Peyer's patch (tissue), 4 donors: Measurements from ENCODE around the gene OTOP3. TPM values are rescaled to one million over a fixed set of nuclear protein-coding genes. Genes with fewer than 3 reads are reported as not detected.

Source experiments
- DNase-seq, 3 donors: peaks; one replicate each; pipeline ENCODE4 v3.0.0-alpha.2; 2017 to 2019
- H3K27ac ChIP-seq, 4 donors: fragments of 200-600 bp; sonication (generic); one replicate each; pipeline ENCODE4 v1.5.1; 2016 to 2019
- H3K27me3 ChIP-seq, 2 donors: fragments of 200-600 bp; sonication (generic); one replicate each; pipeline ENCODE4 v1.5.1; 2019
- H3K36me3 ChIP-seq, 3 donors: fragments of 200-600 bp; sonication (generic); one replicate each; pipeline ENCODE4 v1.5.1; 2016 to 2019
- H3K4me1 ChIP-seq, 4 donors: fragments of 200-600 bp; sonication (generic); one replicate each; pipeline ENCODE4 v1.5.1; 2016 to 2019
- H3K4me3 ChIP-seq, 4 donors: fragments of 200-600 bp; sonication (generic); 1 replicate in 3 of 4; 2 replicates in 1 of 4; pipeline ENCODE4 v1.5.1; 2016 to 2019; ENCODE audit warnings: mild to moderate bottlenecking in 1 of 4
- H3K9me3 ChIP-seq, 4 donors: fragments of 200-600 bp; sonication (generic); one replicate each; pipeline ENCODE4 v1.5.1; 2016 to 2019; ENCODE audit warnings: mild to moderate bottlenecking in 1 of 4
- POLR2A ChIP-seq, 2 donors: fragments of 450-650 bp; IDR thresholded peaks; one replicate each; pipeline ENCODE4 v1.5.1; 2017; ENCODE audit warnings: antibody characterized with exemption in 2 of 2, mild to moderate bottlenecking in 2 of 2, moderate library complexity in 2 of 2
- total RNA-seq, 4 donors: library from RNA; depleted of rRNA; stranded (reverse); fragments of >200 nt; gene quantifications; one replicate each; pipeline ENCODE4 v1.1.0, GENCODE V29; 2016
- TF ChIP-seq, protein P1 (sequence below), 6 experiments: fragments of 450-650 bp in 4 of 6; fragments of 200-600 bp in 2 of 6; sonication (generic) in 1 of 6; IDR thresholded peaks; one replicate each; pipeline ENCODE4 v1.5.1; 2017 to 2019; ENCODE audit warnings: antibody characterized with exemption in 6 of 6, mild to moderate bottlenecking in 3 of 6, moderate library complexity in 1 of 6

Gene OTOP3, protein sequence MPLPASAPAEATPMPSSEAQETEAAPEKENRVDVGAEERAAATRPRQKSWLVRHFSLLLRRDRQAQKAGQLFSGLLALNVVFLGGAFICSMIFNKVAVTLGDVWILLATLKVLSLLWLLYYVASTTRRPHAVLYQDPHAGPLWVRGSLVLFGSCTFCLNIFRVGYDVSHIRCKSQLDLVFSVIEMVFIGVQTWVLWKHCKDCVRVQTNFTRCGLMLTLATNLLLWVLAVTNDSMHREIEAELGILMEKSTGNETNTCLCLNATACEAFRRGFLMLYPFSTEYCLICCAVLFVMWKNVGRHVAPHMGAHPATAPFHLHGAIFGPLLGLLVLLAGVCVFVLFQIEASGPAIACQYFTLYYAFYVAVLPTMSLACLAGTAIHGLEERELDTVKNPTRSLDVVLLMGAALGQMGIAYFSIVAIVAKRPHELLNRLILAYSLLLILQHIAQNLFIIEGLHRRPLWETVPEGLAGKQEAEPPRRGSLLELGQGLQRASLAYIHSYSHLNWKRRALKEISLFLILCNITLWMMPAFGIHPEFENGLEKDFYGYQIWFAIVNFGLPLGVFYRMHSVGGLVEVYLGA
- total RNA-seq = 1 to 10 TPM in 3 of 4 donors, not detected in 1; 5.2 to 9.3 (median 8.5) TPM

- TF ChIP-seq, protein P1, sequence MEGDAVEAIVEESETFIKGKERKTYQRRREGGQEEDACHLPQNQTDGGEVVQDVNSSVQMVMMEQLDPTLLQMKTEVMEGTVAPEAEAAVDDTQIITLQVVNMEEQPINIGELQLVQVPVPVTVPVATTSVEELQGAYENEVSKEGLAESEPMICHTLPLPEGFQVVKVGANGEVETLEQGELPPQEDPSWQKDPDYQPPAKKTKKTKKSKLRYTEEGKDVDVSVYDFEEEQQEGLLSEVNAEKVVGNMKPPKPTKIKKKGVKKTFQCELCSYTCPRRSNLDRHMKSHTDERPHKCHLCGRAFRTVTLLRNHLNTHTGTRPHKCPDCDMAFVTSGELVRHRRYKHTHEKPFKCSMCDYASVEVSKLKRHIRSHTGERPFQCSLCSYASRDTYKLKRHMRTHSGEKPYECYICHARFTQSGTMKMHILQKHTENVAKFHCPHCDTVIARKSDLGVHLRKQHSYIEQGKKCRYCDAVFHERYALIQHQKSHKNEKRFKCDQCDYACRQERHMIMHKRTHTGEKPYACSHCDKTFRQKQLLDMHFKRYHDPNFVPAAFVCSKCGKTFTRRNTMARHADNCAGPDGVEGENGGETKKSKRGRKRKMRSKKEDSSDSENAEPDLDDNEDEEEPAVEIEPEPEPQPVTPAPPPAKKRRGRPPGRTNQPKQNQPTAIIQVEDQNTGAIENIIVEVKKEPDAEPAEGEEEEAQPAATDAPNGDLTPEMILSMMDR (IDR thresholded peaks at IDR 0.05) = no peak
- TF ChIP-seq POLR2A (IDR thresholded peaks at IDR 0.05) = no peak
- Histone ChIP-seq H3K9me3 (no peaks in the 10 kb centered on the region), H3K27ac (no peak within 1 kb of the TSS), H3K36me3 (no peaks in the 10 kb centered on the region), H3K4me3 (peak within 1 kb of the TSS in 2 of 4 donors; percentile 18 to 28), H3K27me3 (peaks cover 0 to 18% of the 10 kb centered on the region in 2 donors), H3K4me1 (peaks cover 0 to 17% (median 0%) of the 10 kb centered on the region in 4 donors)
- no peak for DNase-seq
Measured at GRCh38 chr17:74935585-74936469, at the start of gene OTOP3. Gene OTOP3 (plus strand): TSS chr17:74935898. CDS start chr17:74935922, 24 bp downstream.

DNA sequence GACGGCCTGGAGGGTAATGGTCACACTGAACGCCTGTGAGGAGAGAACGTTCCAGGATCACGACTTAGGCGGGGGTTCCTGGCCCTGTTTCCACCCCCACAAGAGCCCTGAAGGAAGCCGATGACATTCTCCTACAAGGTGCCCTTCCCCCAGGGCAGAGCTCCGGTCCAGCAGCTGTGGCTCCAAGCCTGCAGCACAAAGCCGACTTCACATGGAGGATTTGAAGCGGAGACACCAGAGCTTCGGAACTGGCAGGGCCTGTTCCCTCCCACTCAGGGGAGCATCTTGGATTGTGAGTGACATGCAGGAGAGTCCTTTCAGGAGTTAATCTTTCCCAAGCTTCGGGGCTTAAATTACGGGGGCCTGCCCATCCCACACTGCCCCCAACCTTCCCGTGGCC is 47.2 kb upstream of the OTOP3 start:
- TF ChIP-seq, protein P1 (IDR thresholded peaks at IDR 0.05) = no peak
- no peak for TF ChIP-seq POLR2A (IDR thresholded peaks at IDR 0.05)
- H3K27ac ChIP-seq = no peak overlapping the region
- peaks cover 0 to 6% of the 10 kb centered on the region in 2 donors for H3K27me3 ChIP-seq
- H3K4me1 ChIP-seq = peaks cover 0 to 8% (median 3%) of the 10 kb centered on the region in 4 donors
- DNase-seq = no peak
- no peaks in the 10 kb centered on the region for H3K9me3 ChIP-seq
- H3K4me3 ChIP-seq = no peak overlapping the region
- H3K36me3 ChIP-seq = no peaks in the 10 kb centered on the region

- Histone ChIP-seq H3K36me3 (no peaks in the 10 kb centered on the region), H3K9me3 (no peaks in the 10 kb centered on the region), H3K27me3 (peaks cover 0 to 15% of the 10 kb centered on the region in 2 donors), H3K4me1 (peaks cover 0 to 13% (median 5%) of the 10 kb centered on the region in 4 donors), H3K27ac (no peak overlapping the region), H3K4me3 (no peak overlapping the region)
- no peak for DNase-seq
- no peak for TF ChIP-seq POLR2A (IDR thresholded peaks at IDR 0.05)
- TF ChIP-seq, protein P1 (IDR thresholded peaks at IDR 0.05) = no peak
Measured at GRCh38 chr17:74890554-74890953, 45.1 kb upstream of the OTOP3 start.

GRCh38 chr17:74892013-74892841 is 43.5 kb upstream of the OTOP3 start:
- DNase-seq = no peak
- no peak for TF ChIP-seq POLR2A (IDR thresholded peaks at IDR 0.05)
- TF ChIP-seq, protein P1 (IDR thresholded peaks at IDR 0.05) = no peak
- H3K4me3 ChIP-seq = peak overlapping the region in 3 of 4 donors; percentile 24 to 64 (median 51)

More at GRCh38 chr17:74892013-74892841, 43.5 kb upstream of the OTOP3 start:
- Histone ChIP-seq H3K36me3 (no peaks in the 10 kb centered on the region), H3K4me1 (peaks cover 0 to 13% (median 5%) of the 10 kb centered on the region in 4 donors), H3K27me3 (peaks cover 0 to 15% of the 10 kb centered on the region in 2 donors), H3K27ac (peak overlapping the region in 3 of 4 donors; percentile 19 to 35 (median 27)), H3K9me3 (no peaks in the 10 kb centered on the region)
